SKM-1 (cell line): ENCODE data around the gene PLA2G6.
A peak's percentile ranks its signal among the peaks of the same experiment; 100 is the strongest.

Source experiments
- DNase-seq: peaks from one replicate; lab custom pipeline; 2025; ENCODE audit not compliant: unreplicated experiment; lab: John Stamatoyannopoulos, UW

Gene PLA2G6

GRCh38 chr22:38214302-38215056, 32.8 kb upstream of the PLA2G6 start:
- DNase-seq, result no peak

DNA sequence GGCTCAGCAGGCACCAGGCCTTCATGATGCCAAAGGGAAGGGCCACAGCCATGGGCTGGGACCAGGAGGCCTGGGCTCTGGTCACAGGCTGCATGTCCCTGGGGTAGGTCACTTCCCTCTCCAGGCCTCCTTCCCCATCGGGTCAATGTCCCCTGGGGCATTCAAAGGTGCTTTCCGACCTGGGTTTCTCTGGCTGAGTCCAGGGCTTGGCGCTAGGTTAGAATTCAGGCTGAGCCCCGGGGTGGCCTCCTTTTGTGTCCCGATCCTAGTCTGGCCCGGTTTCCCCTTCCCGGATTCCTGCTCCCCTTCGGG, 32.3 kb upstream of the PLA2G6 start:
- DNase-seq, result no peak

- peak; percentile 40 for DNase-seq
These were observed 31.8 kb upstream of the PLA2G6 start for GRCh38 chr22:38213319-38213989.

DNA sequence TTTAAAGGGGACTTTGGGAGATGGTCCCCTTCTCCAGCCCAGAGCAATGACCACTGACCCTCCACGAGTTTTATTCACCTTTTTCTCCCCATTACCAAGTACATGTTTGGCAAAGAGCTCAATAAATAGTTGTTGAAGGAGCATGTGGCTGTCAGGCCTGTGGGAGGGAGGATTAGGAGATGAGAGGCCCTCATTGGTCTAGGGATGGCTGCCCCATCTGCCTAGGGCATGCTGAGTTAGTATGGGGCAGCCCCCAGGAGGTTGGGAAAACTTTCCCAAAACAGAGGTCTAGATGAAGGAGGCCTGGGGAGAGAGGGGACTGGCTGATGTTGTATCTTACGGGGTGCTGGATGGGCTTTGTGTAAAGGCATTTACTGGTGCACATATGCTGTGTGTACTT, 30.8 kb upstream of the PLA2G6 start:
- DNase-seq, result no peak

GRCh38 chr22:38211556-38211955, 29.9 kb upstream of the PLA2G6 start:
- no peak for DNase-seq

- DNase-seq, result no peak
These were observed 26.9 kb upstream of the PLA2G6 start for GRCh38 chr22:38208551-38208968.

GRCh38 chr22:38207898-38208432, 26.3 kb upstream of the PLA2G6 start:
- DNase-seq, result no peak

DNA sequence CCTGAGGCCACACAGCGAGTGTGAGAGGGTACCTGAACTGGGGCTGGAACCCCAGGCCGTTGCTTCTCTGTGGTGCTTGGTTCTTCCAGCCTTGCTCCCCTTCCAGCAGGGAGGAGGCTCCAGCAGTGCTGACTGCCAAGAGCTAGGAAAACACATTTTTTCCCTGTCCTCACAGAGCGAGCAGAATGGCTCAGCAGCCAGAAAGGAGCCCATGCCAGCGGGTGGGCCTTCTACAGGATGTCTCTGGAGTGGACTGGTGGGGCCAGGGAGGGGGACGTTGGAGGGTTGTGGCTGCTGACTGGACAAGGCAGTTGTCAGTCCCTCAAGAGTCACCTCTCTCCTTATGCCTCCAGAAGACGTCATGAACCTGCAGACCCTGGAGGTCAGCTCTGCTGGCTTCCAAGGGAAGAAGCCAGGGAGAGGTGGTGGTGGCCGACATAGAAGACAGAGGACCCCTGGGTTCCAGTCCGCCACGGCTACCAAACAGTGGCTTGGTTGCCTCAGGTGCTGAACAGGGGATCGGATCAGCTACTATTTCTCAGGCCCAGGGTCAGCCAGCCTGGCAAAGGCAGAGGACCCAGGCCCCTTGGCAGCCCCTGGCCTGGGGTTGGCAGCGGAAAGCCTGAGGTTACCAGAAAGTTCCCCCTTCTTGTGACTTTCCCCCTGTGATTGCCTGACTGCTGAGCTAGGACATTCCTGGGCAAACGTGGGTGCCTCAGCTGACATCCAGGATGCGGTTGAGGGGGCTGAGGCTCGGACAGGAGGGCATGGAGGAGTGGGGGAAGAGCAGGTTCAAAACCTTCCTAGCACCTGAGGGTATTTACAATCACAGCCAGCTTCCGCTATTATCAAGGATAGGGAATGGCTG, 23.9 kb upstream of the PLA2G6 start:
- no peak for DNase-seq

GRCh38 chr22:38204784-38205183, 23.2 kb upstream of the PLA2G6 start:
- DNase-seq, result no peak

GRCh38 chr22:38203855-38204514, 22.4 kb upstream of the PLA2G6 start:
- no peak for DNase-seq

- DNase-seq, result no peak
These were observed 21.6 kb upstream of the PLA2G6 start for GRCh38 chr22:38203090-38203810.

- DNase-seq, result no peak
These were observed 20.9 kb upstream of the PLA2G6 start for GRCh38 chr22:38202437-38203089.

- DNase-seq, result peak; percentile 87
These were observed 20.2 kb upstream of the PLA2G6 start, which contains the start of gene MAFF for GRCh38 chr22:38201711-38202436. TSS of gene MAFF (plus strand) at chr22:38201994. CDS start at chr22:38213854, 11,860 bp downstream.

GRCh38 chr22:38201371-38201710, 19.7 kb upstream of the PLA2G6 start:
- no peak for DNase-seq

- no peak for DNase-seq
These were observed 18.4 kb upstream of the PLA2G6 start for GRCh38 chr22:38199826-38200559.

DNA sequence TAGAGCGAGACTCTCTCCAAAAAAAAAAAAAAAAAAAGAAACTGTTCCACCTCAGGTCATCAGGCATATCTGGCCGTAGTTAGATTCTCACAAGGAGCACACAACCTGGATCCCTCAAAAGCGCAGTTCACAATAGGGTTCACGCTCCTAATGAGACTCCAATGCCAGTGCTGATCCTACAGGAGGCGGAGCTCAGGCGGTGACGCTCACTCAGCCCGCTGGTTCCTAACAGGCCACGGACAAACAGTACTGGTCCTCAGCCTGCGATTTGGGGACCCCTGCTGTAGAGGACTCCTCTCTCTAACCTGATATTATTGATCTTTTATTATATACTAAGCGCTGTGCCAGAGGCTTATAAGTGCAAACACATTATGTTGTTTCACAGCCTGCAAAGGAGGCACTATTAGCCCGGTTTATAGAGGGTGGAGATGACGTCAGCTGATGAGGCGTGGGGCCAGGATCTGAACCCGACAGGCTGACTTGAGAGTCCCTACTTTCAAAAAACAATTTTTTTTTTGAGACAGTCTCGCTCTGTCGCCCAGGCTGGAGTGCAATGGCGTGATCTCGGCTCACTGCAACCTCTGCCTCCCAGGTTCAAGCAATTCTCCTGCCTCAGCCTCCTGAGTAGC, 15.3 kb upstream of the PLA2G6 start:
- no peak for DNase-seq

- DNase-seq, result peak; percentile 84
These were observed 11.9 kb upstream of the PLA2G6 start for GRCh38 chr22:38193580-38193979.

- DNase-seq, result no peak
These were observed 10.8 kb upstream of the PLA2G6 start for GRCh38 chr22:38192475-38192863.
